Transverse colon (tissue), 4 donors: ENCODE results near the gene OAF.

Experiments
- CTCF ChIP-seq, 5 experiments: fragments of 200-600 bp in 3 of 5; fragments of 450-650 bp in 2 of 5; sonication (generic) in 3 of 5; IDR thresholded peaks; 1 replicate in 2 of 5; 2 replicates in 3 of 5; pipeline ENCODE4 v1.5.1; 2016 to 2017; ENCODE audit warnings: antibody characterized with exemption in 5 of 5, inconsistent platforms in 3 of 5, mild to moderate bottlenecking in 2 of 5, moderate library complexity in 1 of 5
- POLR2AphosphoS5 ChIP-seq, 3 donors: sonication (generic); formaldehyde crosslinking; IDR thresholded peaks; one replicate each; pipeline ENCODE4 v1.6.1; 2016; ENCODE audit warnings: antibody characterized with exemption in 3 of 3

- TF ChIP-seq CTCF (IDR thresholded peaks at IDR 0.05) = no peak
- TF ChIP-seq POLR2AphosphoS5 (IDR thresholded peaks at IDR 0.05) = no peak
Observed at GRCh38 chr11:120217941-120218694, 7.3 kb downstream of the OAF start.
